NCI-H1092 (cell line): ENCODE measurements around the gene NDUFS4.
"Not testable (repeated sequence)": the region's sequence is repeated elsewhere in the genome, so short reads cannot be mapped to it uniquely, and the experiment has no call there.

Source experiments
- DNase-seq: peaks from one replicate; lab custom pipeline; 2025; lab: John Stamatoyannopoulos, UW

NDUFS4 gene

GRCh38 chr5:53575101-53575500 is 14.7 kb downstream of the NDUFS4 start:
- no peak for DNase-seq

GRCh38 chr5:53575831-53576230 is 15.4 kb downstream of the NDUFS4 start:
- no peak for DNase-seq

GRCh38 chr5:53576674-53577073 is 16.2 kb downstream of the NDUFS4 start:
- DNase-seq: no peak

GRCh38 chr5:53578854-53579253 is 18.4 kb downstream of the NDUFS4 start:
- DNase-seq: no peak

- DNase-seq: no peak
Measured at GRCh38 chr5:53580547-53580946, 20.1 kb downstream of the NDUFS4 start.

GRCh38 chr5:53582225-53582624 is 21.8 kb downstream of the NDUFS4 start:
- no peak for DNase-seq

GRCh38 chr5:53590759-53591158 is 30.3 kb downstream of the NDUFS4 start:
- DNase-seq: no peak

GRCh38 chr5:53594419-53594818 is 34.0 kb downstream of the NDUFS4 start:
- no peak for DNase-seq

- no peak for DNase-seq
Measured at GRCh38 chr5:53597894-53598293, 37.5 kb downstream of the NDUFS4 start.

- DNase-seq: no peak
Measured at GRCh38 chr5:53601570-53601969, 41.1 kb downstream of the NDUFS4 start.

GRCh38 chr5:53603009-53603687 is 42.7 kb downstream of the NDUFS4 start:
- no peak for DNase-seq

GRCh38 chr5:53604309-53604708 is 43.9 kb downstream of the NDUFS4 start:
- DNase-seq: no peak

- DNase-seq: no peak
Measured at GRCh38 chr5:53607886-53608285, 47.4 kb downstream of the NDUFS4 start.

- not testable (repeated sequence) for DNase-seq
Measured at GRCh38 chr5:53608897-53609296, 48.5 kb downstream of the NDUFS4 start.

- no peak for DNase-seq
Measured at GRCh38 chr5:53613061-53613460, 52.6 kb downstream of the NDUFS4 start.

- DNase-seq: no peak
Measured at GRCh38 chr5:53613536-53613935, 53.1 kb downstream of the NDUFS4 start.

GRCh38 chr5:53614376-53614885 is 54.0 kb downstream of the NDUFS4 start:
- no peak for DNase-seq

- DNase-seq: no peak
Measured at GRCh38 chr5:53616939-53617549, 56.6 kb downstream of the NDUFS4 start.

- DNase-seq: no peak
Measured at GRCh38 chr5:53631251-53631650, 70.8 kb downstream of the NDUFS4 start.

GRCh38 chr5:53642061-53642460 is 81.6 kb downstream of the NDUFS4 start:
- no peak for DNase-seq

- DNase-seq: no peak
Measured at GRCh38 chr5:53643445-53643844, 83.0 kb downstream of the NDUFS4 start.

- DNase-seq: no peak
Measured at GRCh38 chr5:53645078-53645477, 84.6 kb downstream of the NDUFS4 start.

- DNase-seq: no peak
Measured at GRCh38 chr5:53649352-53649751, 88.9 kb downstream of the NDUFS4 start.

GRCh38 chr5:53660573-53660972 is 100.1 kb downstream of the NDUFS4 start:
- DNase-seq: not testable (repeated sequence)
